H1 (cell line): ENCODE measurements around the gene MLF1. TPM values are rescaled to one million over a fixed set of nuclear protein-coding genes. Genes with fewer than 3 reads are reported as not detected.

Experiments
- BCL11A ChIP-seq, 2 experiments: IDR thresholded peaks; one replicate each; pipeline ENCODE4 v1.6.1; 2011; ENCODE audit warnings: low read depth in 2 of 2, low read length in 2 of 2, mild to moderate bottlenecking in 2 of 2
- CHD2 ChIP-seq: IDR thresholded peaks from 2 replicates; pipeline ENCODE4 v1.6.1; 2012; ENCODE audit warnings: low read length, improper control_type of control experiment
- CTBP2 ChIP-seq: IDR thresholded peaks from 2 replicates; pipeline ENCODE4 v1.7.0; 2011; ENCODE audit warnings: borderline replicate concordance, mild to moderate bottlenecking, moderate library complexity, mixed read lengths, low read length; ENCODE audit not compliant: insufficient read depth, insufficient read length
- JUN ChIP-seq: IDR thresholded peaks from 2 replicates; pipeline ENCODE4 v1.6.1; 2011; ENCODE audit warnings: low read depth, mild to moderate bottlenecking, improper control_type of control experiment, low read length
- KDM1A ChIP-seq: fragments of 200-600, 300-600 bp; sonication (generic); IDR thresholded peaks from 2 replicates; pipeline ENCODE4 v1.7.1; 2016; ENCODE audit warnings: mild to moderate bottlenecking, low read length, borderline replicate concordance
- SP1 ChIP-seq: IDR thresholded peaks from 2 replicates; pipeline ENCODE4 v1.6.1; 2011; ENCODE audit warnings: low read depth, low read length
- SP2 ChIP-seq: IDR thresholded peaks from 2 replicates; pipeline ENCODE4 v1.6.1; 2012; ENCODE audit warnings: mild to moderate bottlenecking, low read length, inconsistent platforms
- TEAD4 ChIP-seq: IDR thresholded peaks from 2 replicates; pipeline ENCODE4 v1.6.1; 2012; ENCODE audit warnings: low read depth, low read length, inconsistent platforms, mixed read lengths
- polyA plus RNA-seq, 7 experiments: library from polyadenylated mRNA; depleted of rRNA in 3 of 7; stranded (reverse) in 5 of 7; unstranded in 2 of 7; fragments of >200 nt in 5 of 7; fragments of 200-250 nt in 2 of 7; gene quantifications; 1 replicate in 5 of 7; 2 replicates in 1 of 7; 4 replicates in 1 of 7; pipeline versions ENCODE4 v1.2.1 to v1.2.3, GENCODE V29; 2011 to 2013; ENCODE audit warnings: missing spikeins in 2 of 7, mixed read lengths in 2 of 7
- total RNA-seq: library from RNA; stranded (reverse); fragmentation: NEBNext Ultra II Directional; extraction: Animal tissue kit (Norgen Biotek cat#: 25700); gene quantifications from 2 replicates; pipeline ENCODE4 v1.2.1, GENCODE V29; 2021

The MLF1 gene
- total and polyA plus RNA-seq, 2 of the 8 experiments (the other 6 are each of a cell fraction or from before 2014, with no cell fraction given), result 13.4 to 48.9 TPM

DNA sequence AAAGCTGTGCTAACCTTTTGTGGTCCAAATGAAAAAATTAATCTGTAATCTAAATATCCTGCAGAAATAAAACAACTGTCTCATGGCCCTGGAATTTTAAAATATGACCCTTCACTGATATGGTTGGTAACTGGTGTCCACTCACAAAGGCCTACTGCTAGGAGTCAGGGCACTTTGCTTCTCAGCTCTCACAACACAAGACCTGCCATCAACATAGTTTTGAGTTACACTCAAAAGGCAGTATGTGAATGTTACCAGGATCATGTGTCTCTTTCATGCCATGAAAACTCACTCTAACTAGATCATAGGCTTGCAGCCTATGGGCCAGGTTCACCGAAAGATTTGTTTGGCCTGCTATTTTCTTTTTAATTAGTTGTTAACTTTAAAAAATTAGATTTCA lies 10.0 kb upstream of the MLF1 start (continued):
- TF ChIP-seq CTBP2, result no peak
- no peak for TF ChIP-seq SP1
- TF ChIP-seq JUN, result no peak
- TF ChIP-seq BCL11A (IDR thresholded peaks at IDR 0.05; ENCODE audit: low read depth in 2 of 2, low read length in 2 of 2), result no peak
- no peak for TF ChIP-seq SP2
- no peak for TF ChIP-seq TEAD4
- TF ChIP-seq CHD2, result no peak
- no peak for TF ChIP-seq KDM1A
